Stimulated activated CD4-positive, alpha-beta T cell treated with anti-CD3 and anti-CD28 coated beads, Interleukin-2, amount 100 ng/mL, for 48 hours (primary cell): Measurements from ENCODE around the gene MRPS12.
"Not testable (repeated sequence)": the region's sequence is repeated elsewhere in the genome, so short reads cannot be mapped to it uniquely, and the experiment has no call there.

Source experiments
- DNase-seq, 2 donors: peaks; one replicate each; pipeline ENCODE4 v3.0.0-alpha.2; 2020

Gene MRPS12

DNA sequence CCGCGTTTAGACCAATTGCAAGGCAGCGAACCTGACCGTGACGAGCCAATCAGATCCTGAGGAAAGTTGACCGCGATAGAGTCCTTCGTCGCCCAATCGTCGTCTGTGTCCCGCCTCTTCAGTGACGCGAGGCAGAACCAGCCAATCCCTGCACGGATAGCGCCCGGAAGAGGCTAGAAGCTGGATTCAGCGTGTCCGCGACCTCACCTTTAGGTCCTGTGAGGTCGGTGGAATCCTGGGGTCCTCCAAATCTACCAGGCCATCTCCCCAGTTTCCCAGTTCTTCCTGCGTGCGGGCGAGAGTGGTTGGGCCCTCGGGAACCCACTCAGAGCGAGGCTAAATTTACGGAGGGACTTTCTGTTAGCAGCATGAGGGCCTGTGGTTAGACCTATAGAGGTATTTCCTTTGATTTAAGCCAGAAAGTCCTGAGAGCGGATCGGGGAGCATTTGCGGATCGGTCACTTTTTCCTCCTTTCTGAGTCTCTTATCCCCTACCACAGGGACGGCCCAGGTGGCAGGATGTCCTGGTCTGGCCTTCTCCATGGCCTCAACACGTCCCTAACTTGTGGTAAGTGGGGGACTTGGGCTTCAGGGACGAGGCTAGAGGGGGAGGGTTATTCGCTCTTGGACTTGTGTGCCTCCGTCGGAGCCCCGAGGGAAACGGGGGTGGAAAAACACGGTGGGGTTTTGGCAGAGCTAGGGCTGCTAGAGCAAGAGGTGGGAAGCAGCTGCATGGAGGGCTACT is at the start of gene MRPS12:
Gene MRPS12, plus strand, starts transcription at position 169 of the 745 bp plus-strand sequence. Its CDS starts 351 bp downstream, at position 520.
- peak; percentile 95 to 97 for DNase-seq

DNA sequence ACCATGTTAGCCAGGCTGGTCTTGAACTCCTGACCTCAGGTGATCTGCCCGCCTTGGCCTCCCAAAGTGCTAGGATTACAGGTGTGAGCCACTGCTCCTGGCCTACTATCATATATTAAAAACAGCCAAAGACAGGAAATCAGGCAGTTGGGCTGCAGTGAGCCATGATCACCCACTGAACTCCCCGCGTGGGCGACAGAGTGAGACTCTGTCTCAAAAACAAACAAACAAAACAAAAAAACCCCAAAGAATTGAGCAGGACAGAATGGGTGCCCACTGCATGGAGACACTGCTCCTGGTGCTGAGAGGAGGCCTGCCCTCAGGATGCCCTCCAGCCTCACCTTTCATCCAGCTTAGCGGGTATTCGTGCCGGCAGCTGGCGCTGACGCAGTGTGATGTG is 47.5 kb upstream of the MRPS12 start:
- no peak for DNase-seq

DNA sequence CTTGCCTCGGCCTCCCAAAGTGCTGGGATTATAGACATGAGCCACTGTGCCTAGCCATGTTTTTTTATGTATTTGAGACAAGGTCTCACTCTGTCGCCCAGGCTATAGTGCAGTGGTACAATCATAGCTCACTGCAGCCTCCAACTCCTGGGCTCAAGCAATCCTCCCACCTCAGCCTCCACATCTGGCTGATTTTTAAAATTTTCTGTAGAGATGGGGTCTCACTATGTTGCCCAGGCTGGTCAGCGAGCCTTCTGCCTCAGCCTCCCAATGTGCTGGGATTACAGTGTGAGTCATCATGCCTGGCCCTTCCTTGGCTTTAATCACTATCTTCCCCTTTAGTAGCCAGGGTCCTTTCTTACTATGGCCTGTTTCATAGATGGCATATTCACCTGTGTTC is 46.1 kb upstream of the MRPS12 start:
- DNase-seq = not testable (repeated sequence)

DNA sequence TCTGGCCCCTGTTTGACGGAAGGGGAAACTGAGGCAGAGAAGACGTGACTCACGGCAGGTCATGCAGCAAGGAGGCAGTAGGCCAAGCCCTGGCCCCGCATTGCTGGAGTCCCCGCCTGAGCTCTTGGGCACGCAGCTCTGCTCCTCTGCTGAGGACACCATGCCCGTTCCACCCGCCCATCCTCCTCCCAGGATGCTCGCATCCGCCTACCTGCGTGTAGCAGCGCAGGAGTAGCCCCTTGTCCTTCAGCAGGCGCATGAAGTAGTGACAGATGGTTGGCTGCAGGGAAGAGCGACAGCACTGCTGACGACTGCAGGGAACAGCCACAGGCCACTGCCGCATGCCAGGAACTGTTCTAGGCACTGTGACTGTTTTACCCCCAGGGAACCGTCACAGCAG is 41.9 kb upstream of the MRPS12 start:
- DNase-seq = no peak

DNA sequence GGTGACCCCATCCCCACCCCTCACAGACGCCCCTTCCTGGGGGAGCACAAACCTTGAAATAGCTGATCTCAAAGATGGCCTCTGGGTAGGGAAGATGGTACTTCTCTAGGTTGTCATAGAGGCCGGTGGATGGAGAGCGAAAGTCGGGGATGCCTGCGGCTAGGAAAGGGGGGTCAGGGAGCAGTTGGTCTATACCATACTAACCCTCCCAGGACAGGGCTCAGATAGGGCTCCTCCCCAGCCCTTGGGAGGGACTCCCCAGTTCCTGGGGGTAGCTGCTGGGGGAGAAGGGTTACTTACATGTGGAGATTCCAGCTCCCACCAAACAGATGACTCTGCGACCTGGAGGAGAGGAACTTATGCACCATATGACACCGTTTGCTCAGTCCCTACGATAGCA is 40.9 kb upstream of the MRPS12 start:
- DNase-seq = no peak

DNA sequence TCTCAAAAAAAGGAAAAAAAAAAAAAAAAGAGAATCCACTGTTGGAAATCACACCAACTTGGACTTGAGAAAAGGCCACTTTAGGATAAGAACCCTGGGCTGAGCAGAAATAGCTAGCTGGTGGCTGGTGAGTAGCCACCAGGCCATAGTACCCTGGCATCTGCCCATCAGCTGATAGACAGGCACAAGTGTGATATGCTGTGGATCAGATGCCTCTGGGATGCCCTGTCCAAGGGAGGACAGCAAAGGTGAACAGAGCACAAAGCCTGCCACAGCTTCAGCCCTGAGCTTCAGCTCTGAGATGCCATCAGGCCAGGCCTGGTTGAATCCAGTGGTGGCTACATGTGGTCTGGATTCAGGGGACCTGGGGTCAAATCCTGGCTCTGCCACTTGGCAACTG is 40.1 kb upstream of the MRPS12 start:
- DNase-seq = no peak

DNA sequence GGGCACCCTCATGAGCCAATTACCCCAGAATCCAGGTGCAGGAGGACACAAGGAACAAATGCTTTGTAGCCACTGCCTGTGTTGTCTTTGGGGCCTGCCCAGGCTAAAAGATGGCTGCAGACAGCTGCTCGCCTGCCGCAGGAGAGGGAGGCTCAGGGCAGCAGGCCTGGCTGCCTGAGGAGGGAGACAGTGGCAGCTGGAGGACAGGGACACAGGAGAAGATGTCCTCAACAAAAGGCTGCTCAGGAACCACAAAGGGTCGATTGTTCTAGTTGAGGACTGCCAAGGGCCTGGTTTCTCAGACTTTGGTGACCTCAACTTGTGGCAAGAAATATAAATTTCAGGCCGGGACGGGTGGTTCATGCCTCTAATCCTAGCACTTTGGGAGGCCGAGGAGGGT is 39.0 kb upstream of the MRPS12 start:
- no peak for DNase-seq

DNA sequence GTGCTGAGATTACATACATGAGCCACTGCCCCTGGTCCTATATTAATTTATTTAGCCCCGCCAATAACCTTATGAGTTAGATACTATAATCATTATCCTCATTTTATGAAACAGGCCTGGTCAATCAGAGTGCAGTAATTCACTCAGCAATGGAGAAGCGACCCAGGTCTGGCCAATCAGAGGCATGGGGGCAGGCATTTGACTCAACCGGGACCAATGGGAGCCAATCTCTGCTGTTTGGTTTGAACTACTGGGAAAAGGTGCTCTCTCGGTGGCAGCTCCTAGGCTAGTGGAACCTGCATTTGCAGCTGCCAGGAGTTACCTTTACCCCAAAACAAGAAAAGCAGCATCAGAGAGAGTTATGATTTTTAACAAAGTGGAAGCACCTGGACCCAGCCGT is 37.9 kb upstream of the MRPS12 start:
- DNase-seq = no peak

DNA sequence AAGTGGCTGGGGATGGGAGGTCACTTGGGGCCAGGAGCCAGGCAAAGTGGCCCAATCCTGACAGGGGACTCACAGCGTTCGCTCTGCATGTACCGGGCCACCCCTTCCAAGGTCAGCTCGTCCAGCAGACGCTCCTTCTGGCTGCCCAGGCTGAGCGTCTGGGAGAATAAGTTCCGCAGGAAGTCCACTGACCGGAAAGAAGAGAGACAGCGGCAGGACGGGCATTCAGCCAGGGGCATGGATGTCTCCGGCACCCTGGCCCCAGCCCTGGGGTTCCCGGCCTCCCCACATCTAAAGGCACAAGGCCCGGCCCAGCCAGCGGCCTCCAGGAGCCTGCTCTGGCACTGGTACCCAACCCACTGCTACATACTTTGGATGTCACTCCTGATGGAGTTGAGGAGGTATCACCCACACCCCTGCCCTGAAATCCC is 37.4 kb upstream of the MRPS12 start:
- DNase-seq = no peak

DNA sequence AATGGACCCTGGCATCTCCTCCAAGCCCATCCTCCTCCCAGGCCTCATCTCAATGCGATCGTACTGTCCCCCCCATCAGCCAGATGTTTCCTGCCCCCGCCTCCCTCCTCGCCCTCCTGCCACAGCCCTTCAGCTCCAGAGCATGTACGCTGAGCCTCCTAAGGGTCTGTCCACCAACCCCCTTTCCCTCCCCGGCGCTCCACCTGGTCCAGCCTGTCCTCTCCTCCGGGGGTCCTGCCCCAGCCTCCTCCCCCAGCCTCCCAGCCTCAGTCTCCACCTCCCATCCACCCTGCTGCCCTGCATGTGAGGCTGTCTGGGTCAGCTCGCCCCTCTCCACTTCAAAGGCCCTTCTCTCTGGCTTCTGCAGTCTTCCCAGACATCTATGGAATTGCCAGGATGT is 35.8 kb upstream of the MRPS12 start:
- no peak for DNase-seq

DNA sequence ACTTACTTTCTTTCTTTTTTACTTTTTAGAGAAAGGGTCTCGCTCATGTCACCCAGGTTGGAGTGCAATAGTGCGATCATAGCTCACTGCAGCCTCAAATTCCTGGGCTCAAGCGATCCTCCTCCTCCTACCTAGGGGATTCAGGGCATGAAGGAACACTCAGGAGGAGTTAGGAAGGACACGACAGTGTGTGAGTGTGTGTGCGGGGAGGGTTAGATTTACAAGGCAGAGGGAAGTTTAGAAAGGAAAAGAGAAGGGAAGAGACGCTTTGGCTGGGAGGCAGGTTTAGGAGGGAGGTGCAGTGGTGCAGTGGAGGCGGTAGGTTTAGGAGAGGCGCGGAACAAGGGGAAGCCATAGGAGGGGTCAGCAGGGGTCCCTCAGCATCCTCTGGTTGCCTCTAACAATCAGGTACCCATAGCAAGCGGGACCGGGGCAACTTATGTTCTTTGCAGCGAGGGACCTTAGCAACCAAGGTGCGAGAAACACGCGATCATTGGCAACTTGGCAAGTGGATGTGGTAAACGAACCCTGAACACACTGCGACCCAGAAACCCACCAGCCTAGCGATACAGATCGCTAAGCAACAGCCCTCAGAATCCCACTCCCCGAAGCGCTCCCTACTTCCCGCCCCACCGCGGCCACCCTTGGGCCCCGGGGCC is 31.8 kb upstream of the MRPS12 start:
- no peak for DNase-seq

DNA sequence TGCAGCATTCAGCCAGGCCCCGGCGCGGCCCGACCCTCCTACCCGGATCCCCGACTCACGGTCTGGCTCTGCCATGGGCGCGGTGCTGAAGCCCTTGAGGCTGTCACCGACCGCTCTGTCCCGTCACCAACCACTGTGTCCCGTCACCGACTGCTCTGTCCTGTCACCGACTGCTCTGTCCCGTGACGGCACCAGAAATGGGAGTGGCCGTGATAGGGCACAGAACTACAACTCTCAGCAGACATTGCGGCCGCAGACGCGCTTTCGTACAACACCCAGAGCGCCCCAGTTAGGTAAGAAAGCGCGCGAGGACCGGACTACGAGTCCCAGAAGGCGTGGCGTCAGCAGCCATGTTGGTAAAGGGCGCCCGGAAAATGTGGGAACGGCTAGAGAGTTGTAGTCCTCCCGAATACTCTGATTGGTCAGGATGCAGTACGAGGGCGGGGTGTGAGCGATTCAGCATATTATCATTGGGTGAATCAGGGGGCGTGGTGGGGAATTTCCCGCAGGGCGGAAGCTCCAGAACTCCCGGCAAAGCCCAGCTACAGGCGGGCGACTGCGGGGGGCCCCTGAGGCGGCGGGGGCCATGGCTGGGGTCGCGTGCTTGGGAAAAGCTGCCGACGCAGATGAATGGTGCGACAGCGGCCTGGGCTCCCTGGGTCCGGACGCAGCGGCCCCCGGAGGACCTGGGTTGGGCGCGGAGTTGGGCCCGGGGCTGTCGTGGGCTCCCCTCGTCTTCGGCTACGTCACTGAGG is 31.1 kb upstream of the MRPS12 start, which contains the start of the genes NFKBIB and SIRT2:
Gene NFKBIB, plus strand, starts transcription at position 523 of the 755 bp plus-strand sequence. Its CDS starts 64 bp downstream, at position 587.
Gene SIRT2, minus strand, starts transcription at position 172 of the 755 bp plus-strand sequence. Its CDS starts 97 bp downstream, at position 75.
- DNase-seq = peak; percentile 96 to 97

DNA sequence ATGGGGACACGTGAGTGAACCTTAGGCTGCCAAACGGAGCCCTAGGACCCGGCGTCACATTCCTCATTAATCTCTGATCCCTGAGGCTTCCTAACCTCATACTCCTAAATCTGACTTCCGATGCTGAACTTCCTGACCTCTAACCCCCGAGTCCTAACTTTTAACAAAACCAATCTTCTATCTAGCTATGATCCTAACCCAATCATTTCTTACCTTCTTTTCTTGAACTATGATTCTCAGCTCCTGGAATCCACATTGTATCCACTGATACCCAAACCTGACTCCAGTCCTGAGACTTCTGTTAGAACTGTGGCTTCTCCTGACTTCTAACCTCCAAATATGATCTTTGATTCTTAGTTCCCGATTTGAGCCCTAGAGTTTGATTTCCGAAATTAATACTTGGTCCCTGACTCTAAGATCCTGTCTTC is 30.5 kb upstream of the MRPS12 start:
- DNase-seq = no peak

DNA sequence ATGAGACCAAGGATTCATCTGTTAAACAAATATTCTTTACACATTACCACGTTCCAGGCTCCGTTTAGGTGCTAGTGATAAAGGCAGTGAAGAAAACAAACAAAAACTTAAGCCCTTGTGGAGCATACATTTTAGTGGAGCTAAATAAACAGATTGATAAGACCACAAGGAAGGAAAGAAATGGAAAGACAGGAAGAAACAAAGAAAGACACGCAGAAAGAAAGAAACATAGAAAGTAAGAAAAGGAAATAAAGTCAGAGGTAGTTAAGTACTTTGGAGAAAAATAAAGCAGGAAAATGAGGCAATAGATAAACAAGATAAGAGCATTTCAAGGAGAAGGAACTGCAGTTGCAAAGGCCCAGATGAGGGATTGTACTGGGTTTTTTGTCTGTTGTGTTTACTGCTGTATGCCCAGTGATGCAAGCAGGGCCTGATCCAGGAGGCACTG is 30.0 kb upstream of the MRPS12 start:
- no peak for DNase-seq

DNA sequence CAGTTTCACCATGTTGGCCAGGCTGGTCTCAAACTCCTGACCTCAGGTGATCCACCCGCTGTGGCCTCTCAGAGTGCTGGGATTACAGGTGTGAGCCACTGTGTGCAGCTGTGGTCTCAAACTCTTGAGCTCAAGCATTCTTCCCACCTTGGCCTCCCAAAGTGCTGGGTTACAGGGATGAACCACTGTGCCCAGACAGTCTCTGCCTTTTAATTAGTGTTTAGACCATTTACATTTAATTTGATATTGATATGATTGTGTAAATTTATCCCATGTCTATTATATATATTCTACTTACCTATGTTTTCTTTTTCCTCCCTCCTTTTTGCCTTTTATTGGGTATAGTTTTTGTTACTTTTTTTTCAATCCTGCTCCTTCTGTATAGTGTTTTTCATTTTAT is 29.1 kb upstream of the MRPS12 start:
- no peak for DNase-seq

DNA sequence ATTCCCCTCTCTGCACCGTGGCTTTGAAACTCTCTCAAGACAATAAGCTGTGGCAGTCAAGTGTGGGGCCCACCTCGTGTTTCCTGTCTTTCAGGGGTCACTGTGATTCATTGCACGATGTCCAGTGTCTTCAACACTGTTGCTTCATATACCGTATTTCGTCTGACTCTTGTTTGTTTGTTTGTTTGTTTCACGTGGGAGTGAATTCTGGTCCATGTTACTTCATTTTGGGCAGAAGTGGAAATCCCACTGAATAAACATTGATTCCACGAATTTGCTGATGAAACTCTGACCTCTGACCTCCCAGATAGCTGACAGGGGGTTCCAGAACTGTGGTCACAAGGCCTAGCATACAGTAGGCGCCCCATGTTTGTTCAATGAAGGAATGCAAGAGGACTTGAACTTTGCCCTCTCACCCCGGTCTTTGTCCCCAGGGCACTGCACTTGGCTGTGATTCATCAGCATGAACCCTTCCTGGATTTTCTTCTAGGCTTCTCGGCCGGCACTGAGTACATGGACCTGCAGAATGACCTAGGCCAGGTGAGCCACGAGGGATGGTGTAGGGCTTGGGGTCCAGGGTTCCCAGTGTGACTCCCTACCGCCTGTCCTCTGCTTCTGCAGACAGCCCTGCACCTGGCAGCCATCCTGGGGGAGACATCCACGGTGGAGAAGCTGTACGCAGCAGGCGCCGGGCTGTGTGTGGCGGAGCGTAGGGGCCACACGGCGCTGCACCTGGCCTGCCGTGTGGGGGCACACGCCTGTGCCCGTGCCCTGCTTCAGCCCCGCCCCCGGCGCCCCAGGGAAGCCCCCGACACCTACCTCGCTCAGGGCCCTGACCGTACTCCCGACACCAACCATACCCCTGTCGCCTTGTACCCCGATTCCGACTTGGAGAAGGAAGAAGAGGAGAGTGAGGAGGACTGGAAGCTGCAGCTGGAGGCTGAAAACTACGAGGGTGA is 25.9 kb upstream of the MRPS12 start:
- no peak for DNase-seq

DNA sequence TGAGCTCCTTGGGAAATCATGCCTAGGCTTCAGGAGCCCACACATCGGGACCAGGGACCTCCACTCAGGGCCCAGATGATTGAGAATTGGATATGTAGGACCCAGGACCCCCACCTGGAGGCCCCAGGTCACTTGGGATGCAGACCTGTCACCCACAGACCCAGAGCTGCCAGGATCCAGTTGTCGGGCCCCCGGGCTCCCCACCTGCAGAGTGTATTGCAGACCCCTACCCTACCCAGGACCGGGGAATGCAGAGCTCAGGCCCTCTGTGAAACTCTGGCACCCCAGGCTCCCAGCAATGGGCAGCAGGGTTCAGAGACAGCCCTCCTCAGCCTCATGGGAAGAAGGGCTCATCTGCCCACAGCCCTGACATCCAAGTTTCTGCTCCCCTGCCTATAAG is 25.1 kb upstream of the MRPS12 start:
- no peak for DNase-seq

DNA sequence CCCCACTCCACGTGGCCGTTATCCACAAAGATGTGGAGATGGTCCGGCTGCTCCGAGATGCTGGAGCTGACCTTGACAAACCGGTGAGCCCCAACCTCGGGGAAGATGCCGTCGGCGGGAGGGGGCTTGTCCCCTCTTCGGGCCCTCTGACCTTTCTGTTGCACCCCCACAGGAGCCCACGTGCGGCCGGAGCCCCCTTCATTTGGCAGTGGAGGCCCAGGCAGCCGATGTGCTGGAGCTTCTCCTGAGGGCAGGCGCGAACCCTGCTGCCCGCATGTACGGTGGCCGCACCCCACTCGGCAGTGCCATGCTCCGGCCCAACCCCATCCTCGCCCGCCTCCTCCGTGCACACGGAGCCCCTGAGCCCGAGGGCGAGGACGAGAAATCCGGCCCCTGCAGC is 23.5 kb upstream of the MRPS12 start:
- DNase-seq = no peak

DNA sequence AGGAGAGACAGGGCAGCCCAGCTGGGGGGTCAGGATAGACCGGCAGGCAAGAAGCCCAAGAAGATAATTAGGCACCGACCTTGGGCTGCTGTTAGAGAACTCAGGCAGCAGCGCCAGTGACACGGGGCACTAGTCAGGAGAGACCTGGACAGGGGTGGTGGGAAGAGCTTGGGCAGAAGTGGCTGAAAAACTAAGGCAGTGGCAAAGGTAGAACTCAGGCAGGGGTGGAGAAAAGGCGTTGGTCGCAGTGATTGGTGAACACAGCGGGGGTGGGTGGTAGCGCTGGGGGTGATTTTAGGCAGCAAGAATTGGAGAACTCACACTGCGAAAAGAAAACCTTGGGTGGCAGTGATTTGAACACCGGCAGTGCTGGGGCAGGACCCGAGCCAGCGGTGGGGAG is 23.1 kb upstream of the MRPS12 start:
- DNase-seq = no peak

DNA sequence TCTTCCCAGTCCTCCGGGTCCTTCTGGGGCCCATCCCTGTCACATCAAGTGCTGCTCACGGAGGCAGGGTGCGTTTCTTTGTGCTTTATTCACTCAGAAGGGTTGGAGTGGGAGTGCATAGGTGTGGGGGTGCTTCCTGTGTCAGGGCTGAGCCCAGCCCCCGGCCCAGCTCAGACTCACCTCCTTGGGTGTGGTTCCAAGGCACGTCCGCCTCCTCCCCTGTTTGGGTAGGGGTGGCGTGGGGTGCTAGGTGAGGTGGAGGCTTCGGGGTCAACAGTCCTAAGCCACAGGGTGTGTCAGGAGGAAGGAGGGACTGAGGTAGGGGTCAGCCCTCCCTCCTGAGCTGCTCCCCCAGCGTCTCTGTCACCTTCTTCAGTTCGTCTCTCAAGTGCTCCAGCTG is 21.8 kb upstream of the MRPS12 start:
- no peak for DNase-seq

DNA sequence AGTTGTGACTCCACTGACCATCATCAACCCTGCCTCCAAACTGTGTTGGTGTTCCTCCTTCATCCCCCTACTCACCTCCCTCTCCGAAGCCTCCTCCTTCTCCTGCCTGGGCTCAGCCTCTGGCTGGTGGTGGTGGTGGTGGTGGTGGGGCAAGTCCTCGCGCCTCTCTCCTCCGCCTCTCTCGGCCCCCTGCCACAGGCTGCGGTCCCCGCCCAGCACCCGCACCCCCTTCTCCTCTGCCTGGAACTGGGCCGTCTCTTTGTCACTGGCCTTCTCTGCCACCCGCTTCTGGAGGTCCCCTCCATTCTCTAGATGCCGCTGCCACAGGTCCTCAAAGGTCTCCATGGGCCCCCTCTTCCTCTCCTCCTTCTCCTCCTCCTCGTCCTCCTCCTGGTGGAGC is 20.3 kb upstream of the MRPS12 start:
- DNase-seq = no peak

DNA sequence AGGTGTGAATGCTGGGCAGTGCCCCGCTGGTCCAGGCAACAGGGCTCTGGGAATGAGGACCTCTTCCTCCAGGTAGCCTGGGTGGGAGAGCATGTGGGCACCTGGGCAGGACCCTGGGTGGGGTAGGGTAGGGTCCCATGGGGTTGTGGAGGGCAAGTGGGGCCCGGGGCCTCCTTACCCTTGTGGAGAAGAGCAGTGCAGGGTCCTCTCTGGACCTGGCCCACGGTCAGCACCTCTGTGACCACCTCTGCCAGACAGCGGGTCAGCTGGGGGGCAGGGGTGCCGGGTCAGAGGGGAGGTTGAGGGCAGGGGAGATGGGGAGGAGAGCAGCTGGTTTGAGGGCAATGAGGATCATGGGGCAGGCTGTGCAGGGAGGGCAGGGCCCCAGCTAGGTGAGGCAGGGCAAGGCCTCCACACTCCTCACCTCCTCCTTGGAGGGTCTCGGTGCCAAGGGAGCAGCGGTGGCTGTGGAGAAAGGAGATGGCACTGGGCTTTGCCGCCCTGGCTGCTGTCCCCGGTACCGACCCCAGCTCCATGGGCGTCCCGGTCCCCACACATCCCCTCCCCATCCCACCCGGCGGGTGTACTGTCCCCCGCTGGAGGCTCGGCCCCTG is 19.2 kb upstream of the MRPS12 start:
- DNase-seq = no peak
